HG02884 (cell line): ENCODE results near the gene DLG2.
A peak's percentile ranks its signal among the peaks of the same experiment; 100 is the strongest.
"Not testable (repeated sequence)": the region's sequence is repeated elsewhere in the genome, so short reads cannot be mapped to it uniquely, and the experiment has no call there.

Experiments
- ATAC-seq: cut with Tn5 transposase; IDR thresholded peaks from one replicate; pipeline ENCODE4 v1.9.1; 2021; ENCODE audit warnings: mild to moderate bottlenecking, moderate library complexity; ENCODE audit not compliant: unreplicated experiment

The DLG2 gene

DNA sequence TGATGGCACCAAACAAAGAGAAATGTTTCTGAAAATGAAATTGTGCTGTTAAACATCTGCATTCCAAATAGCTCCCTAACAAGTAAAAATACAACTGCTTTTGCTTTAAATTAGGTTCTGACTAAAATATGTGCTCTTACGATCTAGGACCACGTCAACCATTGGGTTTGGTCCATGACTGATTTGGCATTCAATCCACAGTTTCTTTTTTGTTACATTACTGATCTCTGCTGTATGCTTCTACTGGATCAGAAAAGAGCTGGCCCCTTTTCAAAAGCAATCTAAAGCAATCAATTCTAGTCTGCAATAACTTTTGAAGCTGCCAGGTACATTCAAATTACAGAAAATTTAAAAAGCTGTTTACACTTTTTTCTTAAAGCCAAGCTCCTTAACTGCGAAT is 1293.9 kb downstream of the DLG2 start:
- ATAC-seq = no peak

- ATAC-seq = no peak
Measured at GRCh38 chr11:84322211-84322610, 1304.9 kb downstream of the DLG2 start.

DNA sequence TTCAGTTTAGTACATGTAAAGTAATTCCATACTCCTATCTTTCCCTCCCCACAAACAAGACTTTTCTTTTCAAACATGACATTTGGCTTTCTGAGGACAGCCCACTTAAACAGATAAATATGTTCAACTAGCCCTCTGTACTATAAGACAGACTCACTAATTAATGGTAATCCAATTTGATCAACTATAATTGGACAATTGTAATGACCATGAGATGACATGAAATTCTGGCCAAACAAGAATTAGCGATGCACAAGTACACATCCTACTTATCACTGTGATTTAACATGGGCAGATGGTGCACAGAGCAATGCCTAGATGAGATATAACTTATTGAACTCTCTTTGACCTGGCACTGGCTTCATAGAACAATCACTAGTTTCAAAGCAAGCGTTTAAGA is 1307.3 kb downstream of the DLG2 start:
- ATAC-seq = no peak

DNA sequence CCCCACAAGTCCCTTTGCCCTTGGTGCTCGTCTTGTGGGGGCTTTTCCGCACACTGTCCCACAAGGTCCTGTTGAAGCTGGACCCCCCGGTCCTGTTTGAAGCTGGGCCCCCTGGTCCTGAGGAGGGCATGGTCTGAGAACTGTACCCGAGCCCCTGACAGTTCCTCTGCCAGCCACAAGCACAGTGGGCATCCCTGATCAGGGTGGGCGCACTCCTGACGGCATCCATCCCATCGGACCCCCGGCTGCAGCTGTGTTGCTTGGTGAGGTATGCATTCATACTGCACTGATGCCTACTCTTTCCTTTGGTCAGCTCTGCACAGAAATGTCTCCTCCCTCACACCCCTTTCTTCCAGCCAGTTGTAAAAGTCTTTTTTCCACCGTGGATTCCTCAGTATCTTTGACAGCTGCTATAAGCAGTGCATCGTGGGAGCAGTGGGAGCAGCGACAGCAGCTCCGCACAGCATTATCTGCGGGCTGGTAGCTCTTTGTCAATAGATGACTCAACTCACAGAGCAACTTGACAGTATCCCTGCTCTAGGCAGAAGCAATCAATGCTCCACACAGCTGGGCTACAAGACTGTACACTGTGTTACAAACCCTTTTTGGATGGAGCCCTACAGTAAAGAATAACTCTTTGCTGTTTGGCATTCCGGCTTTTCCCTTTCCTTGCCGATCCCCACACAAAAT is 1310.1 kb downstream of the DLG2 start:
- no peak for ATAC-seq

- no peak for ATAC-seq
Measured at GRCh38 chr11:84313830-84314359, 1313.2 kb downstream of the DLG2 start.

DNA sequence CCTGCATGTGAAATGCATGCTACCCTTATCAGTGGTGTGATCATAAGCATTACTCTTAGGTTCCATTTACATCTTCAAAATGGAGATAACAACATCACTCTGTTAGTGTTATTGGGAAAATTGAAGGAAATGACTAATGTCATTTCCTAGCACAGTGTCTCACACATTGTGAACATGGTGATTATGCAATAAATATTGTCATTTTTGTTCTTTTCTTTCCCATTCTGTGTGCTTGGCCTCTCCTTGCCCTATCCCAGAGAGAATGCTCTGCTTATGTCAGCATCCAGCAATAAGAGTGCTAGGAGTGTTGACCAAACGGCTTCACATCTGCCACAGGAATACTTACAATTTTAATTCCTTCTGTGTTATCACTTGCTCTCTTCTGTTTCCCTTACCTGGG is 1316.9 kb downstream of the DLG2 start:
- no peak for ATAC-seq

- ATAC-seq = not testable (repeated sequence)
Measured at GRCh38 chr11:84308491-84308890, 1318.7 kb downstream of the DLG2 start.

DNA sequence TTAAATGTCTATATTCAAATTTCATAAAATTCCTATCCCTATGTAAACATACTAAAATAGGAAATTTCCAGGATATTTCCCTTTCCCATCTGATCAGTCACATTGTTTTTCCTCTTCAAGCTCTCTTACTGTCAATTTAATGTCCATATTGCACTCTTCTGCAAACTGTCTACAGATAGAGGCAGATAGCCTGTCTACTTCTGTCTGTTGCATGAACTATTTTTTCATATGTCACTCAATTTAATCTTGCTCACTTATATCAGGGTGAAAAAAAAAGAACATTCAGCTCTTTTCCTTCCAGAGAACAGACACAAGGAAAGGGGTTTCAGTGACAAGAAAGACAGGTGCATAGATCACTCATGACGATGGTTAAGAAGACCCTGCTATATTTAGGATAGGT is 1327.1 kb downstream of the DLG2 start:
- no peak for ATAC-seq

- no peak for ATAC-seq
Measured at GRCh38 chr11:84297570-84297969, 1329.6 kb downstream of the DLG2 start.

GRCh38 chr11:84295815-84296214 is 1331.3 kb downstream of the DLG2 start:
- no peak for ATAC-seq

DNA sequence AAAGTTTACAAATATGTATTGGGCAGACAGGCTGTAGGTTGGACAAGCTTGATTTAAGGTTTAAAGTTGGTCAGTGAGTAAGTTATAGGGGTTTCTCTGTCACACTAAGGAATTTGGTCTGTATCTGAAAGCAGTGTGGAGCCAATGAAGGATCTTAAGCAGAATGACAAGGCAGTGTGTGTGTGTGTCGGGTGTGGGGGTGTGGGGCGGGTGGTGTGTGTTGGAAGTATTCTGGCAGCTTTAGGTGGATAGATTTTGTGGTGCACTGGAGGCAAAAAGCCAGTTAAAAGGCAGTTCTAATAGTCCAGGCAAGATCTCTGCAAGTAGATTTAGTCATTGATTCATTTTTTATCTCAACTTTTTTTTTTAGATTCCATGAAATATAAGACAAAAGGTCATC is 1334.2 kb downstream of the DLG2 start:
- ATAC-seq = no peak

GRCh38 chr11:84292006-84292405 is 1335.1 kb downstream of the DLG2 start:
- ATAC-seq = no peak

- ATAC-seq = no peak
Measured at GRCh38 chr11:84290647-84291046, 1336.5 kb downstream of the DLG2 start.

DNA sequence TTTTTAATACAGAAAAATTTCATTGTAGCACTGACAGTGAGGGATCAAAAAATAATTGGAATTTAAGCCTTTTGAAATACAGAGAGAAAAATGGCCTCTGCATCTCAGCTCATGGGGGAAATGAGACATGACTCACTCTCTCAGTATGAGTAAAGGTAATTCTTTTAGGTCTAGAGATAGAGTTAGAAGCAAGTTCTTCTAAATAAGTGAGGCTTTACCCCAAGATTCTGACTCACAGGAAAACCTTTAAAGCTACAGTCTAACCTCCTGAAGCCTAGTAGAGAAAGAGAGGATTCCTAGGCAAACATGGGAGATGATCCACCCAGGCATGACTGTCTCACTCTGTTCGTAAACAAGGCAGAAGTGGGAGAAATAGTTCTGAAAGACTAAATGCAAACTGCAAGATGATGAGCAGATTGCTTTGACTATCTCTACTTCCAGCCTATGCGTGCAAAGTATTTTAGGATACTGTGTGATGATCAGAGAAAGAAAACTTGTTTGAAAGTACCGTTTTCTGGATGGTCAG is 1337.7 kb downstream of the DLG2 start:
- ATAC-seq = peak; percentile 99

GRCh38 chr11:84273541-84273940 is 1353.6 kb downstream of the DLG2 start:
- no peak for ATAC-seq

DNA sequence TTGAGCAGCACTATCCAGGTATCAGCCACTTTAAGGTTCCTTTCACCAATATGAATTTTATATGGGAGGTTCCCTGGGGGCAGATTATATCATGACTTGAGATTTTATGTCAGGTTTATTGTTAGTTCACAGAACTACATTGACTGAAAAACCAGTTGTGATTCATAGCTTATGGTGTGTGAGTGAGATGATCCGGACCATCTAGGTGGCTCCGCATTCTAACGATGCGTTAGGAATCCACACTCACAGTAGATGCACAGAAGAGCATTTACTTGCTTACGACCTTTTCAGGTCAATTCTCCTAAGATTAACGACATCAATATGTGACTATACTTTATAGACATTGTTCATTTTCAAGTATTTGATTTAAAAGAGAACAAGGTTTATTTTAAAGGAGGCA is 1356.7 kb downstream of the DLG2 start:
- ATAC-seq = no peak

GRCh38 chr11:84264066-84264465 is 1363.1 kb downstream of the DLG2 start:
- no peak for ATAC-seq

DNA sequence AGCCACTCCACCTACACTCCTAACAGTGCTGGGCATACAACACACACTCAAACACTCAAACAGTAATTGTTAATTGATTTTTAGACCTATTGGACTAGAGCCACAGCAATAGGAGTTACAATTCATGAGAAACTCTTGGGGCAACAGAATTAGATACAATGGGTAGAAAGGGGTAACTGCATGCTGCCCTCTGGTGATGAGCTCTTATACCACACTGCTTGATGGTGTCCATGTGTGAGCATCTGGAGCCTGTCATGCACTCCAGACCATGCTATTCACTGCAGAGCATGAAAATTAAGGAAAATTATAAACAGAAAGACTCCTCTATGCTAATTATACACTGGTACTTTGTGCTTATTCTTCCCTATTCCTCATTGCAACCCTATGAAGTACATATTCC is 1365.4 kb downstream of the DLG2 start:
- peak; percentile 54 for ATAC-seq

GRCh38 chr11:84260862-84261261 is 1366.3 kb downstream of the DLG2 start:
- ATAC-seq = no peak

GRCh38 chr11:84256618-84257017 is 1370.5 kb downstream of the DLG2 start:
- peak; percentile 70 for ATAC-seq

- ATAC-seq = no peak
Measured at GRCh38 chr11:84255483-84255882, 1371.7 kb downstream of the DLG2 start.

DNA sequence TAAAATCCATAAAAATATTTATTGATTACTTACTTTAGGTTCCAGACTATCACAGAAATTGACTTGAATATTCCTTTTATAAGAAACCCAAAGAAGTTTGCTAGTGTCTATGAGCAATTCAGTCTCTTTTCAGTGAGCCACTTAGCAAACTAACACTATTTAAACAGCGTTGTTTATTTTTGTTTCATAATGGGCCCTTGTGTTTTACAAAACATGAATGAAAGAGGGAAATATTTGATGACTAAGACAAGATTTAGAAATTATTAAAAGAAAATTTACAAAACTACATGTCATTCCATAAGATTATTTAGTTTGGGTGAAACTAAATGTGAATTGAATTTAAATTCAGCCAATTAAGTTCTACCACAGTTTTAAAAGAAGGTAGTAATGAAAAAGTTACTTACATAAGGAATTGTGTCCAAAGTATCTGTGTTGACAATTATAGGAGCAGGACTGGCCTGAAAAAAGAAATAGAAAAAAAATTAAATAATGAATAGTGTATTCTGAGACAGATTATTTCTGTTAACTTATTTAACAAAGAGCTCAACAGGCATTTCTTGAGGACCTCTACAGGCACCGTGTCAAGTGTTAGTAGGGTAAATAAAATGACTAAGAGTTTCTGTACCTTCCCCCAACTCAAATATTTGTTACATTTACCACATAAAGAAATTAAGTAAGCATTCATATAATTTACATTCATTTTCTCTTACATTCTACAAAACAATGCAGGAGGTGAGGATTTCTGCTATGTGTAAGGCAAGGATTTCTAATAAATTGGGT is 1376.1 kb downstream of the DLG2 start:
- no peak for ATAC-seq
